Right atrium auricular region (tissue), 2 donors: ENCODE measurements around the gene BCAR3. TPM values are rescaled to one million over a fixed set of nuclear protein-coding genes. Genes with fewer than 3 reads are reported as not detected.

Experiments
- DNase-seq: peaks from one replicate; pipeline ENCODE4 v3.0.0-alpha.2; 2019; ENCODE audit warnings: low spot score
- H3K27ac ChIP-seq, 2 donors: fragments of 200-600 bp; sonication (generic); 1 replicate in 1 of 2; 2 replicates in 1 of 2; pipeline ENCODE4 v1.5.1; 2016 to 2019
- H3K27me3 ChIP-seq, 2 donors: fragments of 200-600 bp; sonication (generic); one replicate each; pipeline versions ENCODE4 v1.5.1 to v1.6.0; 2017 to 2019
- H3K36me3 ChIP-seq: fragments of 200-600 bp; sonication (generic); one replicate; pipeline ENCODE4 v1.5.1; 2016
- H3K4me1 ChIP-seq, 2 donors: fragments of 200-600 bp; sonication (generic); one replicate each; pipeline versions ENCODE4 v1.5.1 to v1.6.0; 2017 to 2019
- H3K4me3 ChIP-seq, 2 donors: fragments of 200-600 bp; sonication (generic); 1 replicate in 1 of 2; 2 replicates in 1 of 2; pipeline ENCODE4 v1.5.1; 2017 to 2019; ENCODE audit warnings: mild to moderate bottlenecking in 1 of 2, moderate library complexity in 1 of 2
- H3K9me3 ChIP-seq, 2 donors: fragments of 200-600 bp; sonication (generic); one replicate each; pipeline ENCODE4 v1.5.1; 2019
- total RNA-seq, 2 donors: library from RNA; depleted of rRNA; stranded (reverse); fragments of >200 nt; gene quantifications; one replicate each; pipeline ENCODE4 v1.1.0, GENCODE V29; 2016
- TF ChIP-seq, protein P1 (sequence below), 2 donors: fragments of 200-600 bp; sonication (generic); IDR thresholded peaks; one replicate each; pipeline ENCODE4 v1.5.1; 2019; ENCODE audit warnings: antibody characterized with exemption in 2 of 2

The BCAR3 gene
- total RNA-seq, 2 donors from 2014 or later, result 12.7 to 19.3 TPM

- no peak overlapping the region for H3K27ac ChIP-seq
- H3K27me3 ChIP-seq, result no peaks in the 10 kb centered on the region
- H3K9me3 ChIP-seq, result no peaks in the 10 kb centered on the region
- no peak overlapping the region for H3K4me3 ChIP-seq
- no peaks in the 10 kb centered on the region for H3K36me3 ChIP-seq
- TF ChIP-seq, protein P1, sequence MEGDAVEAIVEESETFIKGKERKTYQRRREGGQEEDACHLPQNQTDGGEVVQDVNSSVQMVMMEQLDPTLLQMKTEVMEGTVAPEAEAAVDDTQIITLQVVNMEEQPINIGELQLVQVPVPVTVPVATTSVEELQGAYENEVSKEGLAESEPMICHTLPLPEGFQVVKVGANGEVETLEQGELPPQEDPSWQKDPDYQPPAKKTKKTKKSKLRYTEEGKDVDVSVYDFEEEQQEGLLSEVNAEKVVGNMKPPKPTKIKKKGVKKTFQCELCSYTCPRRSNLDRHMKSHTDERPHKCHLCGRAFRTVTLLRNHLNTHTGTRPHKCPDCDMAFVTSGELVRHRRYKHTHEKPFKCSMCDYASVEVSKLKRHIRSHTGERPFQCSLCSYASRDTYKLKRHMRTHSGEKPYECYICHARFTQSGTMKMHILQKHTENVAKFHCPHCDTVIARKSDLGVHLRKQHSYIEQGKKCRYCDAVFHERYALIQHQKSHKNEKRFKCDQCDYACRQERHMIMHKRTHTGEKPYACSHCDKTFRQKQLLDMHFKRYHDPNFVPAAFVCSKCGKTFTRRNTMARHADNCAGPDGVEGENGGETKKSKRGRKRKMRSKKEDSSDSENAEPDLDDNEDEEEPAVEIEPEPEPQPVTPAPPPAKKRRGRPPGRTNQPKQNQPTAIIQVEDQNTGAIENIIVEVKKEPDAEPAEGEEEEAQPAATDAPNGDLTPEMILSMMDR (IDR thresholded peaks at IDR 0.05), result no peak
- H3K4me1 ChIP-seq, result no peaks in the 10 kb centered on the region
- no peak for DNase-seq
These were observed 144.2 kb downstream of the BCAR3 start for GRCh38 chr1:93537396-93537795.

DNA sequence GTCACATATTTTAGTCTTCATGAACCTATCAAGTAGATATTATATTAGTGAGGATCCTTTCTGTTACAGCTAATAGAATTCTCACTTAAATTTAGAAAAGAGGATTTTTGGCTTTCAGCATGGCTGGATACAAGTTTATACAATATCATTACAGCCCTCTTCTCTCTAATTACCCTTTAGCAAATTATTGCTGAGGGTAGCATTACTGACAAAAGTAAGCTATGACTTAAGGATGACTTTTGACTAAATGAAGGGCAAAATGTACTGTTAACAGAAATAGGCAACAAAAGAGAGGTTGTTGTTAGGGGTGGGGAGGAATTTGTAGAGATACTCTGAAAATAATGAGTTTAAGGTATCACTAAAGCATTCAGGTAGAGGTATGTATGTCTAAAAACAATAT, 148.0 kb downstream of the BCAR3 start:
- no peaks in the 10 kb centered on the region for H3K9me3 ChIP-seq

DNA sequence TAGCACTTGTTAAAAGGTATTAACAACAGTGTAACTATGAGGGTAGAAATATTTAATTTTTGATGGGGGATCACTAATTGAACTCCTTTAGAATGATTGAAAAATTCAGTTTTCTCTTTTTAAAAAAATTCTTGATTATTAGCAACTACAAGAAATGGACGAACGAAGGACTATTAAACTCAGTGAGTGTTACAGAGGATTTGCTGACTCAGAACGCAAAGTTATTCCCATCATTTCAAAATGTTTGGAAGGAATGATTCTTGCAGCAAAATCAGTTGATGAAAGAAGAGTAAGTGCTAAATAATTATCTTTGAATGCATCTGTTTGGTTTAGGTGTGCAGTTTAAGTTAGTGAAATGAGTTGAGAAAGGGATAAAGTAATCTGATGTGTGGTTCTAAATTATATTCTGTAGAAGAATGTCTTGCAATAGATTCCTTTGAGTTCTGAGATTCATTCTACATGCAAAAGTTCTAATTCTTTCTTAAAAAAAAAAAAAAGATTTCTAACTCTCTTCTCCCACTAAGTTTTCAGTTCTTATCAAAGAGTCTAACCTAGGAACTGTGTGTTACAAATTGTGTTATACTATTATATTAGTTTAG, 148.8 kb downstream of the BCAR3 start:
- no peak overlapping the region for H3K4me3 ChIP-seq
- H3K27me3 ChIP-seq, result no peaks in the 10 kb centered on the region
- H3K27ac ChIP-seq, result no peak overlapping the region
- DNase-seq, result no peak
- no peaks in the 10 kb centered on the region for H3K9me3 ChIP-seq
- TF ChIP-seq, protein P1 (IDR thresholded peaks at IDR 0.05), result no peak
- H3K36me3 ChIP-seq, result no peaks in the 10 kb centered on the region
- peaks cover 0 to 5% of the 10 kb centered on the region in 2 donors for H3K4me1 ChIP-seq

More for the DNA sequence above, 148.0 kb downstream of the BCAR3 start:
- no peak overlapping the region for H3K4me3 ChIP-seq
- H3K4me1 ChIP-seq, result peaks cover 0 to 5% of the 10 kb centered on the region in 2 donors
- no peaks in the 10 kb centered on the region for H3K27me3 ChIP-seq
- DNase-seq, result no peak
- TF ChIP-seq, protein P1 (IDR thresholded peaks at IDR 0.05), result no peak
- H3K27ac ChIP-seq, result no peak overlapping the region
- H3K36me3 ChIP-seq, result no peaks in the 10 kb centered on the region

DNA sequence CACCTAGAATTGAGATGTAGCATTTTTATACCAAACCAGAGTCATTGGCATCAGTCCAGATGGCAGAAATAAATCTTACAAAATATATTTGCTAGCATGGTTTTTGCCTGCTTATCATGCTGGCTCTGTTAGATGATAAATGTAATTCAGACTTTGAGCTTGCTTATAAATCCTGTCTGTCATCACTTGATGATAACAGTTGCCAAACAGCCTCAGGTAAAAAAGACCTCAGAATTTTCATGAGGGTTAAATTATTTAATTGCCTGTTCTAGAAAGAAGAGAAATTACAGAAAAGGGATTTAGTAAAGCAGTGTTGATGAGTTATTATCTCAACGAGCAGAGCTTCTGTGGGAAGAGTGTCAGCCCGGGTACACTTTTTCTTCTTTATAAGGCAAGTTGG, 150.4 kb downstream of the BCAR3 start:
- no peak overlapping the region for H3K27ac ChIP-seq
- DNase-seq, result no peak
- no peak overlapping the region for H3K4me3 ChIP-seq
- H3K36me3 ChIP-seq, result no peaks in the 10 kb centered on the region
- no peaks in the 10 kb centered on the region for H3K27me3 ChIP-seq
- no peaks in the 10 kb centered on the region for H3K9me3 ChIP-seq
- peaks cover 0 to 5% of the 10 kb centered on the region in 2 donors for H3K4me1 ChIP-seq
- TF ChIP-seq, protein P1 (IDR thresholded peaks at IDR 0.05), result no peak

DNA sequence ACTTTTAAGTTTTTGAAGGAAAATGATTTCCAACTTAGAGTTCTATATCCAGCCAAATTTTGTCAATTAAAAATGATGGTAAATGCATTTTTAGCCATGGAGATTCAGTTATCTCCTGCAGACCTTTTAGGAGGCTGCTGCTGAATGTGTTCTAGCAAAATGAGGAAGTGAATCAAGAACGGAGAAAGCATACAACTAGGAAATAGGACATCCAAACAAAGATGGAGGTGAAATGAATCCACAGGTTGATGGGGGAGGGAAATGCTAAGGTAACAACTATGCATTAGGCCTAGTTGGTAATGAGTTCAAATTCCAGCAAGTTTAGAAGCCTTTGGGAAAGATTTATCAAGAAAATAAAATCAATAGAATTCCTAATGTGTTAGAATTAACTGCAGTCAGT, 153.2 kb downstream of the BCAR3 start:
- no peak overlapping the region for H3K4me3 ChIP-seq
- no peaks in the 10 kb centered on the region for H3K36me3 ChIP-seq
- no peak overlapping the region for H3K27ac ChIP-seq
- TF ChIP-seq, protein P1 (IDR thresholded peaks at IDR 0.05), result no peak
- no peaks in the 10 kb centered on the region for H3K27me3 ChIP-seq
- peaks cover 0 to 5% of the 10 kb centered on the region in 2 donors for H3K4me1 ChIP-seq
- no peaks in the 10 kb centered on the region for H3K9me3 ChIP-seq
- no peak for DNase-seq

DNA sequence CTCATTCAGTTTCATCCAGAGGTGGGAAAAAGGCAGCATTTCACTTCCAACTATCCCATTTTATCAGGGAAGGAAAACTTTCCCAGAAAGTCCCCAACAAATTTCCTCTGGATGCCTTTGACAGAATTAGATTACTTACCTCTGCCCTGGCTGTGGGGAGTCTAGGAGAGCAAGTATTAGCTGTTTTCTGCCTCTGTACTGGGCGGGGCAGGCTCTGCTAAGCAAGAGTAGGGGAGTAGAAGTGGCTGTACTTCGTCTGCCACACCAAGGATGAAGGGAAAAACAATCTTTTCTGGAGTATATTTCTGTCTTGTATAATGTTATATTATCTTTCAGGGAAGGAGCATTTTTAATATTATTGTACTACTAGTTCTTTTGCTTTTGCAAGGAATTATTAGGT, 155.2 kb downstream of the BCAR3 start:
- Histone ChIP-seq H3K4me3 (no peak overlapping the region), H3K36me3 (no peaks in the 10 kb centered on the region), H3K27ac (no peak overlapping the region), H3K27me3 (no peaks in the 10 kb centered on the region), H3K4me1 (peaks cover 0 to 2% of the 10 kb centered on the region in 2 donors), H3K9me3 (no peaks in the 10 kb centered on the region)
- TF ChIP-seq, protein P1 (IDR thresholded peaks at IDR 0.05), result no peak
- no peak for DNase-seq
